HL-60/S4 (cell line): ENCODE measurements around the gene CCNC.
"Not testable (repeated sequence)": the region's sequence is repeated elsewhere in the genome, so short reads cannot be mapped to it uniquely, and the experiment has no call there.

Experiments used
- in situ Hi-C: fragments of 300-500 bp; cut with MboI; formaldehyde crosslinking; loops from 2 replicates; pipeline ENCODE4 v1.14.3; 2022; ENCODE audit warnings: low sequenced_read_pairs

The CCNC gene

DNA sequence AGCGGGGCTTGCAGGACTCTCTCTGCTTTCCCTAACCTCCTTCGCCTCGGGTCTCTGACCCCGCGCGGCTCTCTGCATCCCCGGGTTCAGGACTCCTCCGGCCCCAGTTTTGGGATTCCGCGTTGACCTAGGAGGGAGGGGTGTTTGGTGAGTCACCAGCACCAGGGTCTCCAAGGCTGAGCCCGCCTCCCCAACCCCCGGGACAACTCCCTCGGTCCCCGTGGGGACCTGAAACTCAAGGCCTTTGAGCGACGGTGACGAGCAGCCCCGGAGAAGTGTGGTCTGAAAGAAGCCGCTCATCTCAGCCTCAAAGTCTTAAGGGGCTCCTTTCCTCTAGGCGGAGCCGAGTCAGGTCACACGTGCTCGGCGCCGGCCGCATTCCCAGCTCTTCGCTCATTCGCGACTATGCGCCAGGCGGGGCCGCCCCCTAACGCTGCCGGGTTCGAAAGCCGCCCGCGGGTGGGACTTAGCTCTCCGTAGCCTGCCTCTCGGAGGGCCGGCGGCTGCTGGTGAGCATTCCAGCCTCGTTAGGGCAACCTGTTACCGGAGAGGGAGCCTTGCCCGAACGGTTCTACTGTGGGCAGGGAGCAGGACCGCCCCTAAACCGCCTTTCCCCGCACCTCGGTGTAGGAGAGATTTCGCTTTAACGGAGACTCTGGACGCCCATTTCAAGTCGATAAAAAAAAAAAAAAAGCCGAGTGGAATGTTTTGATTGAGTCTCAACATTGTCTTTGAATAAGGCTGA, 35.1 kb upstream of the CCNC start:
- in situ Hi-C loops = no loop called here

DNA sequence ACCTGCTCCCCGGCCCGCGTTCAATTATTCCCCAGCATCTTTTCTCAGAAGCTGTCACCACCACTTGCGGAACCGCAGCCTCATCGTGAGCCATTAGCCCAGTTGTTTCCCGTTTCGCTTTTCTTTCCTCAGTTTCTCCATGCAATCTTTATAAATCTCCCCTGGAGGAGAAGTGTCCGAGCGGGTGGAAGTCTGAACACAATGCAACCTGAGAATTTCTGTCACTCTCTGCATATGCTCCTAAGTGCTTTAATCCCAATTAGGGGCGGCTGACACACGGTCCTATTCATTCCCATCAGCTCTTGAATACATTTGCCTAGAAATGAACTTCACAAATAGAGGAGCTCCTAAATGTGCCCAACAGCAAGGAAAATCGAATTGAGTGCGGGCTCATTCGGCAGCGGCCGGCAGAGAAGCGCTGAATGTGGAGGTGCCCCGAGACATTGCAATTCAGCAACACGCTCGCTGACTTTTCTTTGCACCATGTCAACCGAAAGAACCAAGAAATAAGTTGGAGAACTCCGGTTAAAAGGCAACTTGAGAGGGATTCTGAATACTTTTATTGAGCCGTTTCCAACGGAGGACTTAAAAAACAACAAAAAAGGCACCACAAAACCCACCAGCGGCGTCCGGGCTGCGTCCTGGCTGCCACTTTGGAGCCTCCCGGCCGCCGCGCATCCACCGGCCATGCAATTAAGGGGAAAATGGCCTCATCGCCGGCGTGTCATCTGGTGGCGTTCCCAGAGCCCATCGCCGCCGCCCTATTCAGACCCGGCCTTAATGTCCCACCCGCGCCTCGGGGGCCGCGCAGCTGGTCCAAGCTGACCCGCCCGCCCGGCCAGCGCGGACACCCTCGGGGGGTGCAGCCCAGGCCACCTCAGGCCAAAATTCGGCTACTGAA, 34.3 kb upstream of the CCNC start:
- in situ Hi-C loops = no loop called here

DNA sequence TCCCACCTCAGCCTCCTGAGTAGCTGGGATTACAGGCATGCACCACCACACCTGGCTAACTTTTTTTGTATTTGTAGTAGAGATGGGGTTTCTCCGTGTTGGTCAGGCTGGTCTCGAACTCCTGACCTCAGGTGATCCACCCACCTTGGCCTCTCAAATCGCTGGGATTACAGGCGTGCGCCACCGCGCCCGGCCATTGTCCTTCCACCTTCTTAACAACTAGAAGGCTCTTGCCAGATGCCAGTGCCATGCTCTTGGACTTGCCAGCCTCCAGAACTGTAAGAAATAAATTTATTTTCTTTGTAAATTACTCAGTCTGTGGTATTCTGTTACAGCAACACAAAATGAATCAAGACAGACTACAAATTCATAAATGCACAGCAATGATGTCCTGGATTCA, 26.2 kb upstream of the CCNC start:
- in situ Hi-C loops = not testable (repeated sequence)

DNA sequence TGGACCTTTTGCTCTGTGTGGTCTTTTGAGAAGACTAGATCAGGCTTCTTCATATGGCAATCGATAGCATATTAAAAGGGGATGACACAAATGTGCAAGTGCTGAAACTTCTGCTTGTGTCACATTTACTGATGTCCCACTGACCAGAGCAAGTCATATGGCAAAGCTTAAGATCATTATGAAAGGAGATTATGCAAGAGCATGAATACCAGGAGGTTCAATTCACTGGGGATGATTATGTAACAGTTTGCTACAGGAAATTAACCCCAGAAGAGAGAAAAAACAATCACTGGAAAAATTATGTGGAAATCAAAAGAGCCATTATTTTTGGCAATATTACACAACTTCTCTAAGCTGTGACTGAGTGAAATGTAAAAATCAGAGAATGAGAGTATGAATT, 24.4 kb upstream of the CCNC start:
- in situ Hi-C loops = no loop called here

DNA sequence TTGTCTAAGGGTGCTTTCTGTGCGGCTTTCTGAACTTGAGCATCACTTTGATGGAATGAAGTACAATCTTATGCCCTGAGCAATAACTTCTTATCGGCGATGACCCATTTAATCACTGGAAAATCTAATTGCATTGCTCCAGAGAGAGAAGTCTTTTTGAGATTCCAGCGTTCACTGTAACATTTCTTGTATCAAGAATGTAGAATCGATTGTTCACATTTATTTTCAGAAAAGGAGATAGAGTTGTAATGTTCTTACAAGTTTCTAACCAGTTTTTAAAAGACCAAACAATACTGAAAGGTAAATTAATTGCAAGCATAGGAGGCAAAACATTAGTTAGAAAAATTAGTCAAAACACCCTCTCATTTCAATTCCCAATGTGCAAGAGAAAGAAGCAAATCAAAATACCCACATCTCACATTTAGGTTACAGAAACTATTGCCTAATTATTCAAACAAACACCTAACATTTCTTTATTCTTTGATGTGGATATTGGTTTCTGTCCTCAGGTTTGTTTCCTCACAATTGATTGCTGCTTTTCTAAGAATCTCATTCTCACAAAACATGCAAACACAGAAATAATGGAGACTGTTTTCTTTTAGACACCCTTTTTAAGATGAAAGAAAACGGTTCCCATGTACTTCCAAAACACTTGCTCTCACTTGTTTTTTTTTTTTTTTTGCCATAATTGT, 23.4 kb upstream of the CCNC start:
- in situ Hi-C loops = no loop called here

DNA sequence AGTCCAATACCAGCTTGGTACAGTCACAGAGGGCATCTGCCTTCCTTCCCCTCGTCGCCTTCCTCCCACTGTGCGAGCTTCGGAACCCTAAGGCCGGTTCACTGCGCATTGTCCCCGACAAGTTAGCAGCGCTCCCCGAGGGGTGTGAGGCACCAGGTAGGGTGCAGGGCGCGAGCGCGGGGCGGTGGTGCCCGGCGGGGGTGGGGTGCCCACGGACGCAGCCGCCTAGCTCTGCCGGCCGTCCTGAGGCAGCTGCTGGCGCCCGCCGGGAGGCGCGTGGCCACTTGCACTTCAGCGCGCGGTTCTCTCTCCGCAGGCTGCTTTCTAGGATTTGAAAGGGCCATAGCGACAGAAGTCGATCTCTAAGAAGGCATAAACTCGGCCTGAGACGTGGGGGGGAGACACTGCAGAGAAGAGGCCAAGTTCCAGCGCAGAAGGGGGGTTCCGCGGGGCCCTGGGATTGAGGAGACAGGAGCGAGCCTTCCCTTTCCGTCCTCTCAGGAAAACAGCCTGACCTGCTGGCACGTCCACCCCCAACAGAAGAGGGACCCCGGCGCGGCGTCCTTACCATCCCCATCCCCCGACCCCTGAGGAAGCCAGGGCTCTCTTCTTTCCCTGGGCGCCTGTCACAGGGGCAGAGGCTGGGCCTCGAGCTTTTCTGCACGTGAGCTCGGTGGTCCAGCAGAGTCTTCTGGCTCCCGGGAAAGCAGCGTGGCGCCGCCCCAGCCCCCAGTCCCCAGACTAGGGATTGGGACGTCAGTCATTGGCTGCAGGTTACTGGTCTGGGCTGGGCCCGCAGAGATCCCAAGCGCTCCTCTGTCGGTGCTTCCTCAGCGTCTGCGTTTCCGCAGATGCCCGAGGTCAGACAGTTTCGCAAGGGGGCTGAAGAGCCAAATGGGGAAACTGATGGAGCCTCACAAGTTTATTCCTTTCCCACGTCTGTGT, 22.5 kb upstream of the CCNC start:
- in situ Hi-C loops = no loop called here

DNA sequence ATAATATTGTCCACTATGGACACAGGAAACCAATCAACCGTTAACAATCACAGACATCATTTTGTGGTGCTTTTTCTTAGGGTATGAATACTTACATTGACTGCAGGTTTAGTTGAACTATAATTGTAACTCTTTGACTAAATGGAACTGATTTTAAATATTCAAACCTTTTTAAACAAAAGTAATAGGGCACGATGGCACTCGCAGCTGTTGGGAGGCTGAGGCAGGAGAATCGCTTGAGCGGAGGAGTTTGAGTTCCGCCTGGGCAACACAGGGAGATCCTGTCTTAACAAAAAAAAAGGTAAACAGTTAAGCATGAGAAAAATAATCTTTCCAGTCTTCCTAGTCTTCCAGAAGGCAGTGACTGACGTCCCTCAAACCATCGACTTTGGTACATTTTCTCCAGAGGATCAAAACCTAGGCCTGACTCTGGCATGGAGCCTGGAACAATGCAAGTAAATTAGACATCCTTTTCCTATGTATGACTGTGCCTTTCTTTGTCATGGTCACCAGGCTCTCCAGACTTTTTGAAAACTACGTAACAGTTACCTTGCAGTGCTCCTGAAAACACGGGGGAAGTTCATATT, 21.5 kb upstream of the CCNC start:
- in situ Hi-C loops = no loop called here

DNA sequence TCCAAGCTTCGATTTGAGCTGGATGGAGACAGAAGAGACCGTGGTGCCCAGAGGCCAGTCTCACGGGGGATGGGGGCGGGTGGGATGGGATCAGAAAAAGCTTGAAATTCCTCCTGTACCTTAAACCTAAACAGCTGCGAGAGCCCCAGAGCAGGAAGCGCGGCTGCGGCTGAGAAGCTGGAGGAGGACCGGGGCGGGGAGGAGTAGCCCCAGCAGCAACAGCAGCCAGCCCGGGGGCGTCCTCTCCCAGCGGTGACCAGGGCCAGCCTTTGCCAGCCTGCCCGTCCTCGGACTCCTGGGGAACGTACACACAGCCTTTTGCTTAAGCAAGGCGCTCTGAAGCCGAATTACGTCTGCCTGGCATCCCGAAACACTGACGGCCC, 20.8 kb upstream of the CCNC start:
- in situ Hi-C loops = no loop called here

DNA sequence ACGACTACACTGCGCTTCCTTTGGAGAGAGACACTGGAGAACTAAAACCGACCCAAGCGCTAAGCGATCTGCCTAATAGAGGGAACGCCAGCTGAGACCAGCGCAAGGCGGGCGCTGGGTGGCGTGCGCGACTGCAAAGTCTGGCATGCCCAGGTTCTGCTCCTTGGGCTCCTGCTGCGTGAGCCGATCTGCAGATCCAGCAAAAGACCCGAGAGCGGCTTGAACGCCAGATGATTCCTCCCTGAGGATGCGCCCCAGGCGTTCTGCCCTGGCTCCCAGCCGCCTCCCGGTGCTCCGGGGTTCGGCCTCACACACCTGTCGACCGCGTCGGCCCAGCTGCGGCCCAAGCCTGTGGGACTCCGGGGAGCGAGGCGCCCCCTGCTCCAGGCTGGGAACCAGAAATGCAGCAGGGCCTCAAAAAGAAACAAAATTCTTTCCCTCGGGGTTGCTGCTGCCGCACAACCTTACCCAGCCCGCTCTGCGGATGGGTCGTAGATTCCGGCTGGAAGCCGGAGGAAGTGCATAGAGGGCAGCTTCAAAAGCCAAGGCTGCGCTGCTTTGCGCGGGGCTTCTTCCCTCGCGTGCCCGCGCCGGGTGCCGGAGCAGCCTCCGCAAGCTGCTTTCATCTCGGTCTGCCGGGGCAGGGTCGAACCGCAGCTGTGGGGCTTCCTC, 20.3 kb upstream of the CCNC start:
- in situ Hi-C loops = no loop called here

DNA sequence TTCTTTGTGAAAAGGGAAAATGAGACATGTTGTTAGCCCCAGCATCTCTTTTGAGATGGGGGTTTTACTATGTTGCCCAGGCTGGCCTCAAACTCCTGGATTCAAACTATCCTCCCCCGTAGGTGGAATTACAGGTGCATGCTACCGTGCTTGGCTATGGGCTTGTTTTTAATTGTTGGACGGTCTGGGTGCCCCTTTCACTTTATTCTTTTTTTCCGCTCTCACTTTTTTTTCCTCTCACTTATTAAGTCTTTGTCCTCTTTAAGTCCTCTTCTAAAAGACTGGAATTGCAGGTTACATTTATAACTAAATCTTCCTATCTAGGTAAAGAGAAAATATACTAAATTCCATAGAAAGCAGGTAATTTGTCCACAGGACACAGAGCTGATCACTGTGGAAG, 19.3 kb upstream of the CCNC start:
- in situ Hi-C loops = no loop called here

DNA sequence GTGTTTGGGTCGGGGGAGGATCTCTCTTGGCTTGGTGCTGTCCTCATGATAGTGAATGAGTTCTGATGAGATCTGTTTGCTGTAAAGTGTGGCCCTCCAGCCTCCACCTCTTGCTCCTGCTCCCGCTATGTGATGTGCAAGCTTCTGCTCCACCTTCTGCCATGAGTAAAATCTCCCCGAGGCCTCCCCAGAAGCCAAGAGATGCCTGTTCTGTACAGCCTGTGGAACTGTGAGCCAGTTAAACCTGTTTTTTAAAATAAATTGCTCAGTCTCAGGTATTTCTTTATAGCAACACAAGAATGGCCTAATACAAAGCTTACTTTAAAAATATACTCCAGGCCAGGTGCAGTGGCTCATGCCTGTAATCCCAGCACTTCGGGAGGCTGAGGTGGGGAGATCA, 11.3 kb upstream of the CCNC start:
- in situ Hi-C loops = no loop called here

DNA sequence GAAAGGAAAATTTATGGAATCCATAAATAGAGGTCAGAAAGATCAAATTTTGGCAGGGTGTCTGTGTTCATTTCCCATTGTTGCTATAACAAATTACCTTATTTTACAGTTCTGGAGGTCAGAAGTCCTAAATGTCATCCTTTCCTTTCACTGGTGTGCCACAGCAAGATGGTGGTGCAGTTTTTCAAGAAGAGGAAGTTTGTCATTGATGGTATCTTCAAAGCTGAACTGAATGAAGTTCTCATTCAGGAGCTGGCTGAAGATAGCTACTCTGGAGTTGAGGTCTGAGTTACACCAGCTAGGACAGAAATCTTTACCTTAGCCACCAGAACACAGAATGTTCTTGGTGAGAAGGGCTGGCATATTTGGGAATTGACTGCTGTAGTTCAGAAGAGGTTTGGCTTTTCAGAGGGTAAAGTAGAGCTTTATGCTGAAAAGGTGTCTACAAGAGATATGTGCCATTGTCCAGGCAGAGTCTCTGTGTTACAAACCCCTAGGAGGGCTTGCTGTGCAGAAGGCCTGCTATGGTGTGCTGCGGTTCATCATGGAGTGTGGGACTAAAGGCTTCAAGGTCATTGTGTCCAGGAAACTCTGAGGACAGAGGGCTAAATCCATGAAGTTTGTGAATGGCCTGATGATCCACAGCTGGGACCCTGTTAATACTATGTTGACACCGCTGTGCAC, 7.2 kb upstream of the CCNC start:
- in situ Hi-C loops = no loop called here

DNA sequence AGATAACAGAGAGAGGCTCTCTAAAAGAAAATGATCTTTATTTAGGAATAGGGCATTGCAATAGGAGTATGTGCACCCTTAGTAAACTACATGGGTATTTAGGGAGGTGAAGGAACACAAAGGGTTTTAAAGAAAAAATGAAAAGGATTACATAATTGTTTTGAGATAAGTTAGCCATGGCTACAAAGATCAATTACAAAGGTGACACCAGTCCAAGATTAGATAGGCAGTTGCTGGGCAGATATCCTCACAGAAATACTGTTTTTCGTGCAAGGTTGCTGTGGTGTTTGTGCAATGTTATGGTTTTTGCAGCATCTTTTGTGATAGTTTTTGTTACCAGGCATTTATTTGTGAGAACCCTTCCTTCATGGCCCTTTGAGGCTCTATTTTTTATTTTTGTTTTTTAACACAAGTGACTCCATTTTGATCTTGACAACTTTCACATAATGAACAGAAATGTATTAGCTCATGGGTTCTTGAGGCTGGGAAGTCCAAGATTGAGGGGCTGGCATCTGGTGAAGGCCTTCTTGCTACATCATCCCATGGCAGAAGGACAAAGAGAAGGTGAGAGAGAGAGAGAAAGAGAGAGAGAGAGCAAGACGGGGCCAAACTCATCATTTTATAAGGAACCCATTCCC, 5.6 kb upstream of the CCNC start:
- in situ Hi-C loops = no loop called here

DNA sequence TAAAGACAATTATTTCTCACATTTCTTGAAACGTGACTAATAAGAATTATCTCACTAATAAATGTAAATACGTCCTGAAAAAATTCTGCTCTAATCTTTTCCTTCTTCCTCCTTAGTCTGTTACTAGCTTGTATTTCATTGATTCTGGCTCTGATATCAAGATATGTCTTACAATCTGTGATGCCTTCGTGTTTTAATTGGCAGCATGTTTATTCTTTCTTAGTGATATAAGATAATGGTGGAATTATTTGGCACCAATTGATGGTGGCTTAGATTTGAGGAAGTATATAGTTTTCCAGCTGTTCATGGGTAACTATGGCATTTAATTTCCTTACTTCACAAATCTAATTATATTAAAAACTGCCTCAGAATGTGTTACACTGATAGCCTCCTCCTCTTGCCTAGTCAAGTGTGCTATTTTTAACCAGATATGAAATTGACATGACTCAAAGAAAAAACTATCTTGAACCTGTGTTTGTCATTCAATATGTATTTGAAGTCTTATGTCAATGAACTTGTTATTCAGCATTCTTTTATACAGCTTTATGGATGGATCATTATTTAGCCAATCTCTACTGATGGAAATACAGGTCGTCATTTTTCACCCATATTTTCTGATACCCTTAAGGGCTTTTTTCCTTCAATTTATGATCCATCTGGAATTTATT, 5.3 kb downstream of the CCNC start:
- in situ Hi-C loops = no loop called here

DNA sequence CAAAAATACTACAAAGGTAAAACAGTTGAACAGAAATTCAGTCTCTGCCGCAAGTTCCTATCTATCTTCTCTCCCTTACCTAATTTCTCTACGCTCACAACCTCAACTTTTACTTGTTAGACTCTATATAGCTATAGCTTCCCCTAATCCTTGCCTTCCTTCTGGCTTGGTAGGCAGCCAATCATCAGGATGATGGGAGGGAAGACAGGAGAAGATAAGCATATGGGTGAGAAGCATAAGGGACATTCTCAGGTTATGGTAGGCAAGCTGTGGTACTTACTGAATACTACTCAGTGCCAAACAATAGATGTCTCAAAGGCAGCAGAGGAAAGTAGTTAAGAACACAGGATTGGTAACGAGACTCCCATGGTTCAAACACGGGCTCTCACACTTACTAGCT, 7.8 kb downstream of the CCNC start:
- in situ Hi-C loops = no loop called here

DNA sequence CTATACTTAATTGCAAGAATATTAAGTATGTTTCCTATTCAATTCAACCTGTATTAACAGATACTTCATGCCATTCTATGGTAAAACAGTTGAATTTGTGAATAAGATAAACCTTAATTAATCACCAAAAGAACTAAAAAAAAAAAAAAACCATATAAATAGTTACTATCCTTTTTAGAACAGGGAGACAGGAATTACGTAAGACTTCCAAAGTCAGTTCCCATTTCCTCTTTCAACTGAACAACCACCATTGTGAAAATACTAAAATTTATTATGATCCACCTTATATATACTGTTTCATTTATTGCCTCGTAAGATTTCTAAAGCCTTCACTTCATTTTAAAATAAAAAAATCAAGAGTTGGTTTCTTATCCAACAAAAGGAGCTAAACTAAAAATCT, 9.4 kb downstream of the CCNC start:
- in situ Hi-C loops = no loop called here

DNA sequence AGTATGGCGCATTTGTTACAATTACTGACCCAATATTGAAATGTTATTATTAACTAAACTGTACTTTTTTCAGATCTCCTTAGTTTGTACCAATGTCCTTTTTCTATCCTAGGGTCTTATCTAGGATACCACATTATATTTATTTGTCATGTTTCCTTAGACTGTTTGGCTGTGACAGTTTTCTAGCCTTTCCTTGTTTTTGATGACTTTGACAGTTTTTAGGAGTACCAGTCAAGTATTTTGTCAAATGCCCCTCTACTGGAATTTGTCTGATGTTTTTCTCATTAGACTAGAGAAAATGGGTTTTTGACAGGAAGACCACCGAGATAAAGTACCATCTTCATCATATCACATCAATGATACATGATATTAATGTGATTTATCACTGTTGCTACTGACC, 14.6 kb downstream of the CCNC start:
- in situ Hi-C loops = no loop called here

DNA sequence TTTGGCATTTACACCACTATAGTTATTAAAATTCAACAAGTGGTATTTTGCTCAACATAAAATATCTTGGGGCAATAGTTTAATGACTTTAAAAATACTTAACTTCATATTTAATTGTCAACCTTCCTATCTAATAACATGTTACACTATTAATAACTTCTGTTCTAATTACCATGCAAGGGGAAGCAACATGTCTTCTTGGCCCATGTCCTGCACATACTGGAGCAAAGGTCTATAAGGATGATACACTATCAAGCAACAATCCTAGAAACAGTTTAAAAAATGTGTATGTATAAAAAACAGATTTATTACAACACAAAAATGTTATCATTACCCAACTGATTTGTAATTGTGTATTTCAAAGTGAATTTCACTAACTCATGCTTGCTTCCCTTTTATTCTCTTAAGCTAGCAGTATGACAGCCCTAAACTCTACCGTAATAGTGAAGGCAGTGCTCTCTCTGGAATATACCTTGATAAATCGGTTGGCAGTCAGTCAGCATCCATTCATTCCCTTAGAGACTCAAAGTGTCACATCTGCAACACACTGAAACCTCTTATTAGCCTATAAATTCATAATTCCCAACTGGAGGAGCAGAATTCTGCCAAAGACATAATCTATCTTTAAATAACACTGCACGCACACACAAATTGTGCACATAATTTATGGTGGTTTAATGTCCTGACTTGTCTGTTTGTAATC, 18.3 kb downstream of the CCNC start:
- in situ Hi-C loops = no loop called here
